CD4-positive, alpha-beta T cell treated with Interleukin-6 at 100 ng/mL for 8 hours (primary cell): Measurements from ENCODE around the gene DNAL4.

Experiments used
- DNase-seq: peaks from one replicate; pipeline ENCODE4 v3.0.0-alpha.2; 2020; ENCODE audit warnings: mixed read lengths, low spot score

Gene DNAL4

DNA sequence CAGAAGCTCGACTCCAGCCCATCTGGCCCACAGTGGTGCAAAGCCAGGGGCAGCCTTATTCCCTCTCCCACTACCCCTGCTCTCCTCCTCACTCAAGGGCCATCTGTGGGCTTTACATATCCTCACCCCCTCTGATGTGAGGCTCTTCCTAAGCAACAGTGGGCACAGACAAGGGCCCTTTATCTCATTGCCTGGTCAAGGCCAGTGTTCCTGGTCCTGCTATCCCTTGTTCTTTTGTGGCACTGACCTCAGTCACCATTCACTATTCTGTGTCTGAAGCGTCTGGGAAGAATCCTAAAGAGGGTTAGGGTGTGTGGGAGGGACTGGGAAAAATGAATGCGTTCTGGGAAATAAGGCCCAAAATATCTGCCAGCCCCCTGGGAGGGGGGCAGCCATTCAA, 7.3 kb downstream of the DNAL4 start:
- no peak for DNase-seq

DNA sequence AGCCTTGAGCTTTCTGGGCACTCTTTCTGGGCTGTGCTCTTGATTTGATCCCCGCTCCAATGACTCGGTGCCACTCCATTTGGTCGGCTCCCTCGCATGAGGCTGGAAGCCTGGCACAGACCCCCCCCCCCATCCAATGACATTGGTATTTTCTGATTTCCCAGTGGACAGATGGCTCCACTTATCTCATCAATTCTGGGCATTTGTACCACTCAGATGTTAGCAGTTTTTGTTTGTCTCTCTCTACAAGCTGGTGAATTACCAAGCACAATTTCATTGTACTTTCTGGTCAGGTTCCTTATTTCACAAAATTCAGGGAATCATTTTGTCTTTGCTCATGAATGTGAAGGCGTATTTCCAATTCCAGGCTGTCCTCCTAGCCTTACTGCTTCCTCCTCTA, 9.1 kb downstream of the DNAL4 start:
- DNase-seq: no peak

- no peak for DNase-seq
Observed at GRCh38 chr22:38784035-38784434, 9.9 kb downstream of the DNAL4 start.

GRCh38 chr22:38783095-38783615, 10.8 kb downstream of the DNAL4 start:
- no peak for DNase-seq

DNA sequence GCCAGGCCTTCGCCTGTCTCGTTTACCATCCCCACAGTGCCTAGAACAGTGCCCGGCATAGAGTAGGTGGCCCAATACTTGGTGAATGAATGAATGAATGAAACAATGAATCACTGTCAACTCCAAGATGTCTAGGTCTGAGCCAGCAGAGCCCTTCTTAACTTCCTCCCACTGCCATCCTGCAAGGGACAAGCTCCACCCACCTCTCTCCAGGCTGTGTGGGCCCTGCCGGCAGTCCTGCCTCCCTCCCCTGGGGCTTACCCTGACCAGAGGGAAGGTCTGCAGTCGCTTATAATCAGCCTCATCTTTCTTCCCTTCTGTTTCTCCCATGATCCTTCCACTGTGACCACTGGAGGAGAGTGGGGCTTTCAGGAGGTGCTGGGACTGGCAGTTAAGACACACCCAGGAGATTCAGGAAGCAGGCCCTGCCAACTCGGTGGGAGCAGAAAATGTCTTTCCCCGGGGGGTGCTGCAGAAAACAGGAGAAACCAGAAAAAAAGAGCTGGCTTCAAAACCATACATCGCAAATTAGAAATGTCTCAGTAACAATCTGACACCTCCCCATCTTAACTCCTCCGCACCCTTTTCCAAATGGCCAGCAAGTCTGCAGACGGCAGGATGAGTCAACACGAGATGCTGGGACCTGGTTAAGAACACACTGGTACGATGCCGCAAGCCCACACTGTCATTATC, 11.4 kb downstream of the DNAL4 start:
- no peak for DNase-seq

DNA sequence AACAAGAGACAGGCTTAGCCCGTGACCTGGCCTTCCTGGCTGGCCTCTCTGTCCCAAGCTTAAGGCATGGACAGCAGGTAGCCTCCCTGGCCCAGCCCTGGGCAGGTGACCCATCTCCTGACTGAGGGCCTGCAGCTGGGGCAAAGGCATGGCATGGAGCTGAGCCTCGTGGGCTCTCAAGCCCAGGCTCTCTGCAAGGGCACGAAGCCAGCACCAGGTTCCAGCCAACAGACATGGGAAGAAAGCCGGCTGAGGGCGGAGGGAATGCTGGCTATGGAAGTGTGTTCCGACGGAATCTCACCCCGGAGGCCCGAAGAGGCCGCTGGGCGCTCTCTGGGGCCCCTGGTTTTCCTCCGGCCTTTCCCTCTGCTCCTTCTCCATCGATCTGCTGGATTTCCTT, 12.9 kb downstream of the DNAL4 start:
- no peak for DNase-seq

DNA sequence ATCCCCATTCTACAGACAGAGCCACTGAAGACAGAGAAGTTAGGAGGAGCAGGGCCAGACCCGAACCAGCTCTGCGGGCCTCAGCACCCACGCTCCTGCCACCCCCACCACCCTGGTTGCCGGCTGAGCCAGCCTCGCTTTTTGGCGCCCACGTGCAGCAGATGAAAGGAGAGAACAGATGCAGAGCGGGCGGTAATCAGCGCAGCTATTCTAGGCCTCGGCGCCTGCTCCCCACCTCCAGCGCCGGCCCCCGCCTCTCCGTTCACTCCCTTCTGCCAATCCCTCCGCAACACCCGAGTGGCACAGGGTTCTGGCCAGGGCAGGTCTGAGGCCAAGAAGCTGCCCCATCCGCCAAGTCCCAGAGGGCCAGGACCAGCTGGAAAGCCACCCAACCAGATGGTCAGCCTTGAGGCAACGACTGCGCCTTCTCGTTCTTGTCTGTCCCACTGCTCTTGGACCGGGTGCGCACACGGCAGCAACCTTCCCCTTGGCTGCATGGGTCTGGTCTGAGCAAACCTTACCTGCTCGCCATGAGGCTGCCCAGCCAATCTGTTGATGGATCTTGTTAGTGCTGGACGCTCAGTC, 16.8 kb downstream of the DNAL4 start:
- no peak for DNase-seq

- no peak for DNase-seq
Observed at GRCh38 chr22:38776086-38776485, 17.9 kb downstream of the DNAL4 start.

DNA sequence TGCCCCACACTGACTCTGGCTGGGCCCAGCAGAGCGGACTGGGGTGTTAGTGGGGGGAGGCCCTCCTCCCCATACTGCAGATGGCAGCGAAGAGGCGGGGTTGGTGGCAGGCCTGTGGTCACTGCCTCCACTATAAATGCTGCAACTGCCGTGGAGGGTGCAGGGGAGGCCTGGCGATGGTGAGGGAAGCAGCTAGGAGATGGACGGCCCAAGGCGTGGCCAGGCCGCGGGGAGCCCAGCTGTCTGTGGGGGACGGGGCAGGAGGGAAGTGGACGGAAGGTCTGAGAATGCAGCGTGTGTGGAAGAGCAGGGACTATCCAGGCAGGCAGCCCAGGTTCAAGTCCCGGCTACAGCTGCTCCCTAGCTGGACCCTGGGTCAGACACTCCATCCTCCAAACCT, 18.3 kb downstream of the DNAL4 start:
- DNase-seq: no peak

DNA sequence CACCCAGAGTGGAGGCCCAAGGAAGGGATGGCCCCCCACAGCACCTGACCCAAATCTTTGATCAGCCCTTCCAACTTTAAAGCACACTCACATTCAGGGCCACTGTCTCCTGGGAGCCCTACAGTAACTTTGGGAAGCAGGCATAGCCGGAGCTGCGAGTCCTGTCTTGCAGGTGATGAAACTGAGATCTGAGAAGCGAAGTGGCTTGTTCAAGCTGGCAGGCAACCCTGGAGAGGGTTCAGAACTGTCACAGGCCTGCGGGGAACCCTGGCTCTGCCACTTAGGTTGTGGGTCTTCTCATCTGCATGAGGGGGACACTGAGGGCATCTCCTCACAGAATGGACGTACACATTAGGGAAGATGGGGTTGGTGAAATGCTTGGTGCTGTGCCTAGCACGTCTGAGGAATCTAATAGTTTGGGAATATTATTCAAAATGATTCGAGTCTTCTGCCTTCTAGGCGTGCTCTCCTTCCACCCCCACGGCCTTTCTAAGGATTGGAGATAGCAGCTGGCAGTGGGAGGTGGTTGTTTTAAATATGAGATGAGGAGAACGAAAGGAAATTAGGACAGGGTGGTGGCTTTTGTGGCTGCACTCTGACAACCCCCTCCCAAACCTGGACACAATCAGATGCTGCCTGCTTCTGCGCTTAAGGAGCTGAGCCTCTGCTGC, 19.3 kb downstream of the DNAL4 start:
- no peak for DNase-seq

DNA sequence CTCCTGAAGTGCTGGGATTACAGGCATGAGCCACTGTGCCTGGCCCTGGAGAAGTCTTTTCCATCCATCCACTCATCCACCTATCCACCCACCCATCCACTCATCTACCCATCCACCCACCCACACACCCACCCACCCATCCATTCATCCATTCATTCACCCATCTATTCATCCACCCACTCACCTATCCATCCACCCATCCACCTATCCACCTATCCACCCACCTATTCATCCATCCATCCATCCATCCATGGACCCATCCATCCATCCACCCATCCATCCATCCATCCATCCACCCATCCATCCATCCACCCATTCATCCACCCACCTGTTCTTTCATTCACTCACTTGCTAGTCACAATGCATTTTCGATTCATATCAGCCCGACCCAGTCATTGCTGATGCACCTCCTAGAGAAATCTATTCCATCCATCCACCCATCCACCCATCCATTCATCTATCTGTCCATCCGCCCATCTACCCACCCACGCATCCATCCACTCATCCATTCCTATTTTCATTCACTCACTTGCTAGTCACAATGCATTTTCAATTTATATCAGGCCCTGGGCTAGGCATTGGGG, 20.5 kb downstream of the DNAL4 start:
- DNase-seq: no peak

GRCh38 chr22:38772623-38772873, 21.4 kb downstream of the DNAL4 start:
- no peak for DNase-seq

DNA sequence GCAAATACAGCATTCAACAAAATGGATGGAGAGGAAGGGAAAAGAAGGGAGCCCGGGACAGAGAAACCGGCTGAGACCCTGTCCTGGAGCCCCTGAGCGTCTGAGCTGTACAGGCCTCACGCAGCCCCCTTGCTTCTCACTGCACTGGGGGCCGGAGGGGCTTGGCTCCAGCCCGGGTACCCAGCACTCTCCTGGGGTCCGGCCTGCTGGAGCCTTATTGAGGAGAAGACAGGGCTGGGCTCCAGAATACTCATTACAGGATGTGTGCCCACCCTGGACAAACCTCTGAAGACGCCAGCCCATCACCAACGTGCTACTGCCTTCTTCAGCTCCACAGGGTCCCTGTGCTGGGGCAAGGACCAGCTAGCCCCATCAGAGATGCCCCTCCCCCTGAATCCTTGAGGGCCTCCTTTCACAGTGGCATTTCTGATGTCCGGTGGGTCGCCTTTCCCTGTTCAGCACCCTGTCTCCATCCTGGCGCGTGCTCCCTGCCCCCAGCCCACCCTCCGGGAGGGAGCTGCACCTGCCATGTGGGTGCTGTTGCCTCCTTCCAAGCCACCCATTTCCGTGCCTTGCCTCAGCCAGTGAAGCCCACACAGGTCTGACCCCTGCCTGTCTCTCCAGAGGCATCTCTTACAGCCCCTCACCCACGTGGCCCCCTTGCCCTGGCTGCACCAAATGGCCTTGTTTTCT, 23.5 kb downstream of the DNAL4 start:
- DNase-seq: no peak

- DNase-seq: no peak
Observed at GRCh38 chr22:38768036-38768435, 25.9 kb downstream of the DNAL4 start.

DNA sequence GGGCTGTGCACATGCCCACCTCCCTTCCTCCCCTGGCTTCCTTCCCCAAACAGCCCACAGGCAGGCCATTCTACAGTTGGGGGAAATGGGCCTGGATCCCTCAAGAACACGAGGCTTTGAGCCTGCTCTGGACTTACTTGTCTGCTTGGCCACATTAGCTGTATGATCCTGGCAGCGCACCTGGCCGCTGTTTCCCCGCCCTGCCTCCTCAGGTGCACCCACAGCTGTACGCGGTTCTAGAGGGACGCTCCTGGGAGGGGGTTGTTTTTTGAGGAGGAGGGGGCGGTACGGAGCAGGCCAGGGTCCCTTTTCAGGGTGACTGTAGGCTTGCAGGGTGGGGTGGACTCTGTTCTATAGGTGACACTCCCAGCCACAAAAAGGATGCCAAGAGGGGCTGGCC, 26.6 kb downstream of the DNAL4 start:
- DNase-seq: no peak

- peak; percentile 43 for DNase-seq
Observed at GRCh38 chr22:38766076-38766777, 27.7 kb downstream of the DNAL4 start.

DNA sequence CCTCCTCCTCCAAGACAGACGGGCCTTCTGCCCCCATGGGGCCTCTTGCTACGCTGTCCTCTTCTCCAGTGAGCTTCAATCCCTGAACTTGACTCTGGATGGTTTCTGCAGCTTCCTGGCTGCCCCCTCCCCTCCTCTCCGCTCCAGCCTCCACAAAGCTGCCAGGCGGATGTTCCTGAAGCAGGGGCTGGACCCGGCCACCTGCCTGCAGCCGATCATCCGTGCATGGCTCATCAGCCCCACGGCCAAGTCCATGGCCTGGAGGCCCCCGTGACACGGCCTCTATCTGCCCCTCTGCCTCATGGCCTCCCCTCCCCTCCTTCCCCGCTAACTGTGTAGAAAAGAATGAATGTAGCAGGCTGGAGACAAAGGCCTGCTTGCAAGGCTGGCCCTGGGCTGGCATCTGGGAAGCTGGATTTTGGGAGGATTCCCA, 31.4 kb downstream of the DNAL4 start:
- DNase-seq: no peak

- no peak for DNase-seq
Observed at GRCh38 chr22:38761202-38762162, 32.5 kb downstream of the DNAL4 start.

- DNase-seq: no peak
Observed at GRCh38 chr22:38760477-38761201, 33.3 kb downstream of the DNAL4 start.

GRCh38 chr22:38759005-38759404, 34.9 kb downstream of the DNAL4 start:
- DNase-seq: no peak
